Putamen (tissue), 1 donor: Measurements from ENCODE around the gene IFNL2.

Experiments
- DNase-seq: peaks from one replicate; pipeline ENCODE4 v3.0.0-alpha.2; 2016; ENCODE audit warnings: low spot score

The IFNL2 gene

DNA sequence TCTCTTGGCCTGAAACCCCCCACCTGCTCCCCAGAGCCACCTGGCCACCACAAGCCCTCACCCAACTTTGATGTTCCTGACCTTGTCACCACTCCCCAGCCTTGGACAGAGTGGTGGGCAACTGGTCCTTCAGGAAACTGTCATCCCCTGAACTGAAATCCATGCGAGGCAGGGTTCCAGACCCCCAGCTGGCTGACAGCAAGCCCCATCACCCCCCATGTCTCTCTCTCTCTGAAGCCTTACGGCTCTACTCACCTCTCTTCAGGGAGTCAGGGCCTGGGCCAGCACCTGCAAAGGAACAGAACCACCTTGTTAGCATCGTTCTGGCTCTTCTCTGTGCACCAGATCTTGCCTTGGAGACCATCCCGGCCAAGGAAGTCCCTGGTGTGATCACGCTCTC lies 49.9 kb downstream of the IFNL2 start:
- DNase-seq = no peak

DNA sequence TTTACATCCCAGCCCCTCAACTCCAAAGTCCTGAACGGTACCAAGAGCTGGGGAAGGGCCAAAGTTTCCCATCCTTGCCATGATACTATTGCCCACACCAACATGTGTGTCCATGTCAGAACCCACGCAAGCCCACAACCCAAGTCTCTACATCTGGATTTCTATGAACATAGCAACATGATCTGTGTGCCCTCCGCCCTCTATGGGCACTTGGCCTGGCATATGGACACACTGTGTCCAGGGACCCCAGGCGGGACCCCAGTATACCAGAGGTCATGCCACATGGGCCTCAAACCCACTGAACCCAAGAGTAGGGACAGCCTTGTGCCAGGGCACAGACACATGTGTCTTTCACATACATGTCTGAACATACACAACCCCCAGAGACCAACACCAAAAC lies 50.5 kb downstream of the IFNL2 start:
- DNase-seq = no peak

DNA sequence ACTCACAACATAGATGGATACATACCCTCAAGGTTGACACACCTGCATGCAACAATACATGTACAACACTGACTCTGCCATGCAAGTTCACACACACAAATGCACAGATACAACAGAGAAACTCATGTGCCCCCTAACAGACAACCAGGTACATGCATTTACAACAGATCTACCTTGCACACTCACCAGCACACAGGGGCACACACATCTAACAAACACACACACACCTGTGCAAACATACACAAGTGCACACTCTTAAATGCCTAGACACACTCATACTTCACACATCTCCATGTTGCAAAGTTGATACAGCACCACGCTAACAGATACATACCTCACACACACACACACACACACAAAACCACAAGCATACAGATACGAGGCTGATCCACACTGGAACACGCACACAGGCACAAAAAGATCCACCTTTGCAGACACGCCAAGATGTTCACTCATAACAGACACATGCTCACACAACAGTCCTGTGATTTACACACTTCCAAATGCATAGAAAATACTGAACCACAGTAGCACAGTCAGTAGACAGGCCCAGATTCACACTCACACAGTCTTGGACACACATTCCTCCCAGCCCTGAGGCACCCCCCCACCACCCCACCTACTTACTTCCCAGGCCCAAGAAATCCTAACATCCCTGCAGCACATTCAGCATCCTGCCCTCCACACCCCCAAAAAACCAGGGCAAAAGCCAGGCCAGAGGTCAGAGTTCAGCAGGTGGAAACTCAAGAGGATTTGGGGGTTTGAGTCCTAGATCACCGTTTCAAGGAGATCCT lies 51.1 kb downstream of the IFNL2 start:
- DNase-seq = no peak
